ENCODE data around the gene EIF2B1. TPM values are rescaled to one million over a fixed set of nuclear protein-coding genes. Genes with fewer than 3 reads are reported as not detected.

Gene EIF2B1
- total and polyA plus RNA-seq, 9 of the 15 experiments (the other 6 are each of a cell fraction or from before 2014, with no cell fraction given) = 35.7 to 195 (median 67.8) TPM

- TF ChIP-seq POLR2AphosphoS5 (IDR thresholded peaks at IDR 0.05; ENCODE audit: control insufficient read depth, insufficient read depth, low read depth, low read length) (peak; percentile 3; the same call in 1 of the 2 replicates), SUPT5H (IDR thresholded peaks at IDR 0.05) (0 out of 2 replicates have a peak, but pooled peaks have one; percentile 39), SETDB1 (IDR thresholded peaks at IDR 0.05; ENCODE audit: low read length) (no peak), ZBED1 (IDR thresholded peaks at IDR 0.05) (no peak), ZFP1 (CRISPR knock-in tag; IDR thresholded peaks at IDR 0.05) (no peak), SIN3B (IDR thresholded peaks at IDR 0.05; ENCODE audit: low read depth) (no peak), CTCF (IDR thresholded peaks at IDR 0.05 in 2 of 3, conservative IDR thresholded peaks at IDR 0.05 in 1 of 3; ENCODE audit: insufficient read depth in 2 of 3, low read depth in 1 of 3, low read length in 3 of 3) (no peak), POLR2A (conservative IDR thresholded peaks at IDR 0.05) (peak; percentile 62), NR2C1 (IDR thresholded peaks at IDR 0.05) (no peak), NR2C1 (tag; IDR thresholded peaks at IDR 0.05) (no peak), MLLT1 (IDR thresholded peaks at IDR 0.05) (no peak), ZNF785 (CRISPR knock-in tag; IDR thresholded peaks at IDR 0.05) (no peak)
Measured at GRCh38 chr12:123621101-123621500, 12.4 kb downstream of the EIF2B1 start (continued).
